NCI-H2171 treated with DMSO at 0.1 percent for 48 hours (cell line): ENCODE results near the gene NDUFS6.

ENCODE experiments used
- DNase-seq: peaks from one replicate; lab custom pipeline; 2025; lab: John Stamatoyannopoulos, UW

Gene NDUFS6

DNA sequence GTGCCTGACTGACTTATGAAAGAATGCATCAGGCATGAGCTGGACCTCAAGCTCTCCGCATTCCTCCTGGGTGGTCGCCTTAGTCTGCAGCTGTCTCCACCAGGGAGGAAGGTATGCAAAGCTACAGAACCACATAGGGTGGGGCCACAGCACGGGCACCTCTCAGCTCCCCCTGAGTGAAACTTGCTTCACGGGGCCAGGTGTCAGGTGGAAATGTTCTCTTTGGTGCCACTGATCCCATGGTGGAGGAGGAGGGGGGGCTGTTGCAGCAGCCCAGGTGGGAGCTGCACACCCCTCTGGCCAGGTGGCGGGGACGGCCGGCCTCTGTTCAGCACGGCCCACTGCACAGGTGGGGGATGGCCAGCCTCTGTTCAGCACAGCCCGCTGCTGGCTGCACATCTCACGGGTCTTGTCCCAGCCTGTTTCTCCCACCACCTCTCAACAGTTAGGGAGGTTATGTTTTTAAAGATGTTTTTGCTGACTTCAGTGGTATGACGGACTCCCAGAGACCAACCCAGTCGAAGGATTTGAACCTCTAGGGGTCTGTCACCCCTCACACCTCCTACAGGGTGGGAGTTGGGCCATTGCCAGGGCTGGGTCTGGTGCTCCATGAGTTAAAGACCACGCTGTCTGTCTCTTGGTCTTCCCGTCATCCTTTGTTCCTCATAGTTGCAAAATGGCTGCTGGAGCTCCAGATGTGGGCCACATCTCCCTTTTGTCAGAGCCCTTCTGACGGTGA is 35.9 kb upstream of the NDUFS6 start:
- no peak for DNase-seq

DNA sequence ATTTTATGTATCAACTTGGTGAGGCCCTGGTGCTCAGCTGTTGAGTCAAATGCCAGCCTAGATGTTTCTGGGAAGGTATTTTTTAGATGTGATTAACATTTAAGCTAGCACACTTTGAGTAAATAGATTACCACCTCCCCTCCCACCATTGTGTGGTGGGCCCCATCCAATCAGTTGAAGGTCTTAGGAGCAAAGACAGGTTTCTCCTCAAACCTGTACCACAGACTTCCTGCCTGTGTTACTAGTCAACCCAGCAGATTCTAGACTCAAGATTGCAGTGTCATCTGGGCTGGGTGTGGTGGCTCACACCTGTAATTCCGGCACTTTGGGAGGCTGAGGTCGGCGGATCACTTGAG is 35.3 kb upstream of the NDUFS6 start:
- DNase-seq, result no peak

DNA sequence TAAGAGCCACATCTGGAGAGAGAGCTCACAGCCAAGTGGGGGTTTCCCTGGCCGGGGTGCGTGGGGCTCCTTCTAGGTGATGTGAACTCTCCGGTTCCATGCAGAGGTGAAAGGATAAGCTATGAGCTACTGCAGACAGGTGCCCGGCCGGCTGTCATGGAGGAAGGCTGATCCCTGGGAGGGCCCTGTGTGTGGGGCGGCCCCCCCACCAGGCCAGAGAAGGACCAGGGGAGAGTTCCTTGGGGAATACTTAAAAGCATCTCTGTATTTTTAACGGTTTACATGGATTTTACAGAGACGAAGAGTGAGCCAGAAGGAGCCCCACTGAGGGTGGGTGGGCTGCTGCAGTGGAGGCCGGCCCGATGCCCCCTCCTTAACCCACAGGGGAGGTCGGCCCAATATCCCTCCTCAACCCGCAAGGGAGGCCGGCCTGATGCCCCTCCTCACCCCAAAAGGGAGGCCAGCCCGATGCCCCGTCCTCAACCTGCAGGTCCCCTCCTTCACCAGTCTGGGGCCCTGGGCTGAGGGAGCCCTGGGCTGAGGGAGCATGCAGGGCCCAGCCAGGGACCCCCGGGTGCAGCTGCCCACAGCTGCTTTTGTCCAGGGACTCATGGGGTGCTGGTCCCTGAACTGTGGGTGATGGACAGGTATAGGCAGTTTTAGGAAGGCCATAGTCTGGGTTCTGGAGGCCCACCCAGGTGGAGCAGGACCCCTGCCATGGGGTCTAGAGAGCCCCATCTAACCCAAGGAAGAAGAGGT is 33.5 kb upstream of the NDUFS6 start:
- DNase-seq, result no peak

DNA sequence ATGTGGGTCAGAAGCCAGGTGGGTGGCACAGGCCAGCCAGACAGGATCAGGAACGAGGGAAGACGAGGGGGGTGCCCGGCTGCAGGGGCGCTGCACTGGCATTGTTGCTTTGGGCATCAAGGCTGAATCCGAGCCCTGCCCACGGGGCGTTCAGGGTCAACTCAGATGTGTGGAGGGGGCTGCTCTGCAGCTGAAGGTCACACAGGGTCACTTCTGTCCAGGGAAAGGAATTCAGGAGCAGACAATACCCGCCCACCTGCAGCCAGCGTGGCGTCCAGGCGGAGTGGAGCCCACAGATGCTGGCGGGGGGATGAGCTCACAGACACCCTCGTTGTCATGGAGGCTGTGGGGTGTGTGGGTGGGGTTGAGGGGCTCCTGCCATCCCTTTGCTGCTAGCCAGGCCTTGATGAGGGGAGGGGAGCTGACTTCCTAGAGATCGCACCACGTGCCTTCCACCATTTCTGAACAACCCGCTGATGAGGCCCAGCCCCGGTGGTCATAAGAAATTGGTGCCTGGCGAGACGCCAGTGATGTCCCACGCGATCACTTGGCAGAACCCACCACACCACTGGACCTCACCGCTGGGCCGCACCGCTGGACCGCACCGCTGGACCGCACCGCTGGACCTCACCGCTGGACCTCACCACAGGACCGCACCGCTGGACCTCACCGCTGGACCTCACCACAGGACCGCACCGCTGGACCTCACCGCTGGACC is 32.8 kb upstream of the NDUFS6 start:
- DNase-seq, result no peak

DNA sequence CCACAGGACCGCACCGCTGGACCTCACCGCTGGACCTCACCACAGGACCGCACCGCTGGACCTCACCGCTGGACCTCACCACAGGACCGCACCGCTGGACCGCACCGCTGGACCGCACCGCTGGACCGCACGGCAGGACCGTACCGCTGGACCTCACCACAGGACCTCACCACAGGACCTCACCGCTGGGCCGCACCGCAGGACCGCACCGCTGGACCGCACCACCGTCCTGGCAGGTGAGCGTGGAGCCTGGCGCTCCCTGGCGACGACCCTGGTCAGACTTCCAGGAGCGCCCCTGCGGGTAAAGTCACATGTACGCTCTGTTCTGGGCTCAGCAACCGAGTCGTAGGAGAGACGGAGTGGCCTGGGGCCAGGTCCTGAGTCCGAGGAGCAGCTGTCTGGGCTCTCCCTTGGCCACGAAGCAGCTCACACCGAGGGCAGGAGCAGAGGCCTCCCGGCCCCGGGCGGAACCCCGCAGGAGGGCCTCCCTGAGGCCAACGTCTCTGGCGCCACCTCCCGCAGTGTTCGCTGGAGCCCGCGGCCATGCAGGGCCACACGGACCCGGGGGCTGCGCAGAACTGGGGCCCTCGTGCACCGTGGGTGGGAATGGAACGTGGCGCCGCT is 32.1 kb upstream of the NDUFS6 start:
- no peak for DNase-seq

DNA sequence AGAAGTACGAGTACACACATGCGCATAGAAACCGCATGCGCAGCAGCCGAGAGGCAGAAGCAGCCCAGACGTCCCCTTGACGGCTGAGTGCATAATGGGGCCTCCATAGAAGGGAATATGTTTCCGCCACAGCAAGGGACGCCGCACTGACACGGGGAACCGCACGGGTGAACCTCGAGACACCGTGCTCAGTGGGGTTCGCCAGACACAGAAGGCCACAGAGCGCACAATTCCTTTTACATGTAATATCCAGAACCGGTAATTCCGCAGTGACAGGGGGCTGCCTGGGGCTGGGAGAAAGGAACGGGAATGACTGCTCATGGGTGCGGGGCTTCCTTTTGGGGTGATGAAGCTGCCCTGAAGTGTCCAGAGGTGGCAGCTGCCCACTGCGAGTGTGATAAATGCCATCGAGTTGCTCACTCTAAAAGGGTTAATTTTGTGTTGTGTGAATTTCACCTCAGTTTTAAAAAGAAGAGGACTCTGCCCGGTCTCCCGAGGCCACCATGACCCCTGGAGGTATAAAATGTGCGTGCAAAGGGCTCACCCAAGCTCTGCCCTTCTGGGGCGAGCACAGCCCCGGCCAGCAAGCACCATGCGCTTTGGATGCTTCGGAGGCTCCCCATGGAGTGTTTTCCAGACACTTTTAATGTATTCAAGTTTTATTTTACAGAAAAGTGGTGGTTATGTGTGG is 31.3 kb upstream of the NDUFS6 start:
- no peak for DNase-seq

DNA sequence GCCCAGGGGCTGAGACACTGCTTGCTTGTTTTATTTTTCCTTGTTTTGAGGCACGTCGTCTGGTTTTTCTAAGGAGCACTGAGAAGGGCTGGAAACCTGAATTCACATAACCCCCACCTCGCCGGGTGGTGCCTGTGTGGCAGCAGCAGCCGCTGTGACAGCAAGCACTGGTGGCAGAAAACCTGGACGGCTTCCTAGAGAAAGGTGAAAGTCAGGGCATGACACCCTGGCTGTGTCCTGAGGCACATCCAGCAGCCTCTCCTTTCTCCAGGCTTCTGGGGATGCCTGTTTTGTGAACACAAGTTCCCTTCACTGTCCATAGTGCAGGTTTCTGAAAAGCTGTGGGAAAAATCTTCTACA is 30.8 kb upstream of the NDUFS6 start:
- DNase-seq, result no peak

DNA sequence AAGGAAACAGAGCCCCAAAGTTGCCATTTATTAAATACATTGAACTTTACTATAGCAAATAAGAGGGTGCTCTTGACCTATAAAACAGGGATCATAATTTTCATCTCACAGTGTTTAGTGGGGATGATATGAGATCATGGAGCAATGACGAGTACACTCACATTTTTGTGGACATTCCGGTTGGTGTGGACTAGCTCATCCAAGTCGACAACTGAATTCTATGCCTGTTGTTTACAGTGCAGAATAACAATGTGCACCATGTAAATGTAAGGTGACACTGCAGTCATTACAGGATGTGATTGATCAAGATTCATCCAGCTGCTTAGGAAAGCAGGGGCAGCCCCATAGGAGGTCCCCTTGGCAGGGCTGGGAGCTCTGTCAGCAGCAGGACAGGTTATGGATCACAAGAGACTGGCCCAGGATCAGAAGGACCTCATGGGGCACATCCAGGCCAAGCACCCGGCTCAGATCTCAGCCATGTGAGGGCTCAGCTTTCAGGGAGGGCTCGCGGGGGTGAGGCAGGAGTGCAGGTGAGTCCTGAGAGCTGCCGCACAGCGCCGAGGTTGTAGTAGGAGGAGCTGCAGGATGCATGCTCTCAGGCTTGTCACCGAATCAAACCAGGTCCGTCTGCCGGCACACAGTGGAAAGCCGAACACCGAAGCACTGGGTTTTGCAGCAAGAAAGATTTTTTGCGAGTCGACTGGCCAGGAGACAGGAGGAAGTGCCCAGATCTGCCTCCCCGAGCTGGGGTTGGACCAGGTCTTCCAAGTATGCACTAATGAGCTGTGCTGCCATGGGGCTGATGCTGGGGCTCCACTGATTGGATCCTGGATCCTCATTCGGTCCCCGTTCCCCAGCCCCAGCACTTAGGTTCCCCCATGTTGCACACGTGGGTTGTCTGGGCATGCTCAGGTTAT is 29.8 kb upstream of the NDUFS6 start:
- no peak for DNase-seq

DNA sequence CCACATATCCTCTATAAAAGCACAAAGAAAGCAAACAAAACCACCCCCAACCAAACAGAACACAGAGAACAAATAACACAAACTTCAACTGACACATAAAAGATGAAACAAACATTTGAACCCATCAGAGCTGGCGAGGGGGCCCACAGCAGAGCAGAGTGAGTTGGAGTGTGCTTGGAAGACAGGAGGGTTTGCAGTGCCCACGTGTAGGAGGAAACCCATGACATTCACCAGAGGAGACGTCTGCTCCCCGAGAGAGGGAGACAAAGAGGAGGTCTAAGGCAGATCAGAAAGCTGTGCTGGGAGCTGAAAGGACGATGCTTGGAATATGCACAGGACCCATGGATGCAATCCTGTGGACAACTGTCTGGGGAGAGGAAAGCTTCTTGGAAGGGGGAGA is 28.6 kb upstream of the NDUFS6 start:
- no peak for DNase-seq

DNA sequence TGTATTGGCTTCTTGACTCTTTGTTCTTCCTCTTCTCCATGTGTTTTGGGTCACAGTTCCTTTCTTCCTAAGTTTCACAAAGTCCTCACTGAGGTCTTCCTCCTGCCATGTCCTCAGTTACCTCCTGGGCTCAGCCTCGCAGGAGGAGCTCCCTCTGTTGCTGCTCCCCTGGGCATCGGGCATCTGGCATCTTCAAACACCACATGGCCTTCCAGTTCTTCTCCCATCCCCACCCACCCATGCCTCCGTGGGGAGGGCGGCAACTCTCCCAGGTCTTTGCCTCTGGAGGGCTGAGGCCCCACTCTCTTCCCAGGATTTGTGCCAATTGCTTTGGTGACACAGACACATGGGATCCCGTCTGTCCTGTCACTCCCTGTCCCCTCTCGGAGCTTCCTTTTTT is 24.4 kb upstream of the NDUFS6 start:
- peak; percentile 41 for DNase-seq

DNA sequence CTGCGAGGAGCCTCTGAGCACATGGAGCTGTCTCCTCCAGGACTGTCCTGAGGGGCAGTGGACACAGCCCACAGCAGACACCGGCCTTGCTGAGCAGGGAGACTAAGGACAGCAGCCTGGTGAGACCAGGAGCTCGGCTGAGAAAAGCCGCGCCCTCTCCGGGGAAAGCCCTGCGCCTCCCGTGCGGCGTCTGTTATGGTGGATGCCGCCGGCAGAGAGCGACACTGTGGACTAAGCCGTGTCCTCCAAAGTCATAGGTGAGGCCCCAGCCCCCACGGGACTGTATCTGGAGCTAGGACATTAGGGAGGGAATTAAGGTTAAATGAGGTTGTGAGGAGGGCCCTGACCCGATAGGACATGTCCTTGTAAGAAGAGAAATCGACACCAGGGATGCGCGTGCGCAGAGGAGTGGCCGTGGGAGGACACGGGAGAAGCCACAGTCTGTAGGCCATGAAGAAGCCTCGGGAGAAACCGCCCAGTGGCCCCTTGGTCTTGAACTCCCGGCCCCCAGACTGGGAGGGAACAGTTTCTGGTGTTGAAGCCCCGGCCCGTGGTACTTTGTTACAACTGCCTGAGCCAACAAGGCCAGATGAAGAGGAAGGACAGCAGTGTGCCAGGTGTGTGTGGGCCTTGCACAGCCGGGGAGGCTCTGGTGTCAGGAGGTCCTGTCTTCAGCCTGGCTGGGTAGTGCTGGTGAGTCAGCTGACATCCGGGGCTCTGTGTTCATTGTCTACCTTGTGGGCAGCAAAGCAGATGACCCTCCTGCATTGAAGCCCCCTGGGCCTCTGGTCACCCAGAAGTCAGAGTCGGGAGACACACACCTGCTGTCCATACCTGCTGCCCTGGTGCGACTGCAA is 23.7 kb upstream of the NDUFS6 start:
- no peak for DNase-seq

DNA sequence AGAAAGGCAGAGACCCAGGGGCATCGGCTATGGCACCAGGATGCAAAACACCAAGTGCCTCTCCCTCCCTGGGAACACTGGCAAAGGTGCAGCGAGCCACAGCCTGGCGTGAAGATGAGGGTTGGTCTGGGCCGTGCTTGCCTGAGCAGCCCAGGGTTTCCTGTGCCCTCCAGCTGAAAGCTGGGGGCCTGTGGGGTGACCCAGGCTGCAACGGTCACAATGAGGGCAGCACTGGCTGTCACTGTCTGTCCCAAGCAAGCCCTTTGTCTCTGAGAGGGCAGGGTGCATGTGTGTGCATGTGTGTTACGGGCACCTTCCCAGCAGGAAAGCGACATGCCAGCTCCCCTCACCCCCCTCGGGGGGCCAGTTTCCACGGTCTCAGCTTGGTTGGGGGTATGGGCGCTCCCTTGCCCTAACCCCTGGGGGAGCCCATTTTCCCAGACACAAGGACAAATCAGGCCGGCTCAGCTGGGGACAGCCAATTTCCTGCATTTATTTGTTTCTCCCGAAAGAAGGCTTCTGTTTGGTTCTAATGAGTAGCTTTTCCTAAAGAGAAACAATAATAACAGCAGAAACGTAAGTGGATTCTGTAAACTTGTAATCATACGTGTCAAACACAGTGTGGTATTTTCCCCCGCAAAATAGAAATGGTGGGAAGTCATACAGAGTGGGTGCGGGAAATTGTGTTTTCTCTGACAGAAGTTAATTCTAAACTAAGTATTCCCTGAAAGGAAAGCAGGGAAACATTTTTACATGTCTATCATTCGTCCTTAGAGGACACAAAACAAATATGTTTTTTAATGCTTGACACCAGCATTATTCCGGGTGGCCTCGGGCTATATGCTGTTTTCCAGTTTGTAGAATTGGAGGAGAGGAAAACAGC is 22.8 kb upstream of the NDUFS6 start:
- DNase-seq, result no peak

DNA sequence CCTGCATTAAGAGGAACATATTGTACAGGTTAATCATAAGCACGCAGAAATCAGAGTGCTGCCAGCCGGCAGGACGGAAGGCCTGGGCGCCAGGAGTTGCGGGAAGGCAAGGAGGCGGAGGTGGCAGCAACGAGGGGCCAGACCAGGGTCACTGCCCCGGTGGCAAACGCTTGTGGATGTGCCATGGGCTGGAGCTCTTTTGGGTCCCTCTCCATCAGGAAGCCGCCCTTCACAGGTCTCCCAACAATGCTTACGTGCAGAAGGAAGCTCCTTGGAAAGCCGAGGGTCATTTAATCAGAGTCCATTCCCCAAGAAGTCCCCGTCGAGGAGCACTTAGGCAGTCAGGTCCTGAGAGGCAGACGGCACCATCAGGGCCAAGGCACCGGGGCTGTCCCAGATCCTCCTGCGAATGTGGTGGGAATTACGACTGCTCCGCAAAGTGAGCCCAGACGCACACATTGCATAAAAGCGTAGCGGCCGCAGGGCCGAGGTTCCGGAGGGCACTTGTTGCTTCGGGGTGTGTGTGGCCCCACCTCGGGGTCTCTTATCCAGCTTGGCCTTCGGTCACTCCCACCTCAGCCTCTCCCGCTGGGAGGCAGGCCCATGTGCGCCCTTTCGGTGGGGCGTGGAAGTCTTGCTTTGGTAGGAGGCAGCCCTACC is 22.1 kb upstream of the NDUFS6 start:
- no peak for DNase-seq

DNA sequence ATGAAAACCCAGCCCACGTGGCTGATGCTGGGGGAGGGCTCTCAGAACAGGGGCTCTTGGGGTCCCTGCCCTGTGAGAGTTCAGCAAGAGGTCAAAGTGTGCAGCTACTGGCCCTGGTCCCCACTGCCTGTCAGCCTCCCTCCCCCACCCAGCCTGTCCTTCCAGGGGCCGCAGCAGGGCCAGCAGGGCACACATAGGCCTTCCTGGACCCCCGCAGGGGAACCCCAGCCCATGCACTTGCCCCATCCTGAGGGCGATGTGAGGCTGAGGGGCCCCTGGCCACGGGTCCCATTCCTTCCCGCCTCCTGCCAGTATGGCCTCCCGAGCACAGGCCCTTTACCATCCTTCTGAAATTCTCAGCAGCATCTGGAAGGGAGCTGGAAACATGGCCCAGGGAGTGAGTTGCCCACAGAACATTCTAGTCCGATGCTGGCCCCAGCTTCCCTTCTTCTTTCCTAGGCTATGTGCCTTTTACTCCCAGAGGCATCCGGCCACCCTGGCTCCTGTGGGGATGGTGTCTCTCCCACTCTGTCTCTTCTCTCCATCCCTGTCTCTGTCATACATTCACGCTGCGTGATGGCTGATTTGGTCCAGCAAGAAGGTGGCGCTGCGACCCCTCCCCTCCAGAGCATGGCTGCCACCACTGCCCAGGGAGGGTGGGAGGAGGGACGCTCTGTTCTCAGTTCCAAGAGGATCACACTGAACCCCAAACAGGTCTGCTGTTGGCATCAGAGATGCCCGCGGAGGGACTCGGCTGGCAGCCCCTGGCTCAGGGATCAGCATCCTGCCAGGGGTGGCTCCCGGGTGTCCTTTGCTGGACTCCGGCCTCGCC is 21.2 kb upstream of the NDUFS6 start:
- no peak for DNase-seq

DNA sequence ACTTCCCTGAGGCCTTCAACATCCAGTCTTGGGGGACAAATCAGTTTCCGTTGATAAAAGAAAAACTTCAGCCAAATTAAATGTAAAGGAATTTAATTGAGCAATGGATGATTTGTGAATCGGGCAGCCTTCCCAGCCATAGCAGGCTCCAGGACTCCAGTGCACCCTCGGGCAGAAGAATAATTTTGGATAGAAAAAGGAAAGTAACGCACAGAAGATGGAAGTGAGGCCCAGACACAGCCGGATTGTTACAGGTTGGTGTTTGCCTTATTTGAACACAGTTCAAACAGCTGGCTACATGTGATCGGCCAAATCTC is 20.6 kb upstream of the NDUFS6 start:
- DNase-seq, result no peak

DNA sequence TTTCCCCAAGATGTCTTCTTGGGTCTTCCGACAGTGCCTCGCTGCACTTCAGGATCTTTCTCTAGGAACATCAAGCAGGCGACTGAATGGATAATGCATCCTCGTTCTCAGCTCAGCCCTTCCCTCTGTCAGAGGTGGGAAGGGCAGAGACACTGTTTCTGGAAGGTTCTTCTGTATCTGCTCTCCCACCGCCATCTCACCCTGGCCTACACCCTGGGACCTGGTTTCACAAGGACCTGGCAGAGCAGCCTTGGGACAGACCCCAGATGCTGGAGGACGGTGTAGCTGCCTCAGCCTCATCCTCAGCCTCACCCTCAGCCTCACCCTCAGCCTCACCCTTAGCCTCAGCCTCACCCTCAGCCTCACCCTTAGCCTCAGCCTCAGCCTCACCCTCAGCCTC is 20.1 kb upstream of the NDUFS6 start:
- no peak for DNase-seq

DNA sequence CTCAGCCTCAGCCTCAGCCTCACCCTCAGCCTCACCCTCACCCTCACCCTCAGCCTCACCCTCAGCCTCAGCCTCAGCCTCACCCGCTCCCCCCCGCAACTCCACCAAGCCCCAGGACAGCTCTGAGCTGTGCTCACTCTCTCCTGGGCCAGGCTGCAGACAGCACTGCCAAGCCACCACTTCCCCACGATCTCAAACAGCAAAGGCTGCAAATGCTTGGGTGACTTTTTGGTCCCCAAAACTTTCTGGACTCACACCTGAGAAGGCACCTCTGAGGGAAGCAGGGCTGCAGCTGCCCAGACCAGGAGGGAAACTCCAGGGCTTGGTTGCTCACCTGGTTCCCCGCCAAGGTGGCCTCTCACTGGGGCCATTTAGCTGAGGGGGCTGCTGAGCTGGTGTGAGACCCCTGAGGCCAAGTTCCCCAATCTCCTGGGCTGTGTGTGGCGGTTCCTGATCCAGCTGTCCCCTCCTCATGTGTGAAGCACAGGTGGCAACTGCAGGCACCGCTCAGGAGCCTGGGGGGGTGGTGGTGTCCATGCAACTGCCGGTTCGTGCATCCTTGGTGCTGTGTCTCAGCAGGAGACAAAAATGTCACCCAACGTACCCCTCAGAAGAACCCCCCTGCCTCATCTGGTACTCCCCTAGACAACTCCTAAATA is 19.4 kb upstream of the NDUFS6 start:
- no peak for DNase-seq
